Brain microvascular endothelial cell (primary cell): ENCODE data around the gene DHX35.
"Not testable (repeated sequence)": the region's sequence is repeated elsewhere in the genome, so short reads cannot be mapped to it uniquely, and the experiment has no call there.

Experiments
- DNase-seq: peaks from one replicate; pipeline ENCODE4 v3.0.0-alpha.2; 2020
- H3K27ac ChIP-seq: fragments of 250-450 bp; sonication (Bioruptor Pico); 2 replicates; pipeline ENCODE4 v1.5.1; 2020; ENCODE audit warnings: mild to moderate bottlenecking, moderate library complexity
- H3K27me3 ChIP-seq: fragments of 250-450 bp; sonication (Bioruptor Pico); replicated peaks from 2 replicates; pipeline ENCODE4 v1.5.1; 2020; ENCODE audit warnings: mild to moderate bottlenecking
- H3K36me3 ChIP-seq: fragments of 250-450 bp; sonication (Bioruptor Pico); replicated peaks from 2 replicates; pipeline ENCODE4 v1.5.1; 2020; ENCODE audit warnings: mild to moderate bottlenecking
- H3K4me3 ChIP-seq: 2 replicates; pipeline ENCODE4 v1.5.1; 2011; ENCODE audit warnings: low read depth, mild to moderate bottlenecking, control low read depth, low read length, moderate library complexity
- CTCF ChIP-seq: IDR thresholded peaks from 2 replicates; pipeline ENCODE4 v1.5.1; 2011; ENCODE audit warnings: low read depth, mild to moderate bottlenecking, moderate library complexity, low read length, control low read depth, inconsistent platforms; ENCODE audit errors: missing control alignments
- in situ Hi-C: cut with HindIII; loops from 2 replicates; pipeline ENCODE4 v1.10.0; 2017; ENCODE audit warnings: low sequenced_read_pairs, low pct_ligation_motif_present

The DHX35 gene

GRCh38 chr20:38995536-38996044 lies 33.4 kb downstream of the DHX35 start:
- no peak for DNase-seq
- peaks cover 17% of the 10 kb centered on the region for H3K36me3 ChIP-seq
- no peak overlapping the region for H3K27ac ChIP-seq
- H3K4me3 ChIP-seq: no peak overlapping the region
- no peaks in the 10 kb centered on the region for H3K27me3 ChIP-seq
- in situ Hi-C loops: no loop called here
- TF ChIP-seq CTCF: no peak

GRCh38 chr20:38996866-38997265 lies 34.7 kb downstream of the DHX35 start:
- H3K4me3 ChIP-seq, DNase-seq, H3K27me3 ChIP-seq, H3K27ac ChIP-seq, in situ Hi-C loops: not testable (repeated sequence)
- peaks cover 22% of the 10 kb centered on the region for H3K36me3 ChIP-seq

GRCh38 chr20:38997622-38998021 lies 35.5 kb downstream of the DHX35 start:
- Histone ChIP-seq H3K36me3 (peaks cover 23% of the 10 kb centered on the region), H3K27me3 (no peaks in the 10 kb centered on the region), H3K27ac (no peak overlapping the region), H3K4me3 (no peak overlapping the region)
- in situ Hi-C loops: no loop called here
- TF ChIP-seq CTCF: no peak
- no peak for DNase-seq

GRCh38 chr20:38999217-38999616 lies 37.1 kb downstream of the DHX35 start:
- H3K36me3 ChIP-seq: peaks cover 32% of the 10 kb centered on the region
- in situ Hi-C loops: no loop called here
- no peaks in the 10 kb centered on the region for H3K27me3 ChIP-seq
- no peak for TF ChIP-seq CTCF
- DNase-seq: no peak
- no peak overlapping the region for H3K4me3 ChIP-seq
- H3K27ac ChIP-seq: no peak overlapping the region

GRCh38 chr20:38999965-39000910 lies 38.1 kb downstream of the DHX35 start:
- H3K36me3 ChIP-seq: peaks cover 34% of the 10 kb centered on the region
- H3K27ac ChIP-seq: no peak overlapping the region
- no peak overlapping the region for H3K4me3 ChIP-seq
- H3K27me3 ChIP-seq: no peaks in the 10 kb centered on the region
- in situ Hi-C loops: no loop called here
- TF ChIP-seq CTCF: no peak
- DNase-seq: no peak

GRCh38 chr20:39004508-39004907 lies 42.4 kb downstream of the DHX35 start:
- Histone ChIP-seq H3K36me3 (peaks cover 38% of the 10 kb centered on the region), H3K27me3 (no peaks in the 10 kb centered on the region), H3K27ac (no peak overlapping the region), H3K4me3 (no peak overlapping the region)
- in situ Hi-C loops: no loop called here
- no peak for DNase-seq
- TF ChIP-seq CTCF: no peak
